HepG2 (cell line): ENCODE data around the gene PTTG1. TPM values are rescaled to one million over a fixed set of nuclear protein-coding genes. Genes with fewer than 3 reads are reported as not detected.

Experiments
- ATAC-seq: fragments of 200-7000 bp; cut with Tn5 transposase; 3 replicates; pipeline ENCODE4 v1.9.1; 2020; ENCODE audit warnings: mild to moderate bottlenecking, moderate library complexity
- BruUV-seq: library from RNA; stranded (reverse); fragments of 400-500 nt; replicated peaks from 2 replicates; lab custom pipeline; 2021; lab: Mats Ljungman, UMichigan
- CTCF ChIA-PET: fragments of 300-600 bp; formaldehyde crosslinking; extraction: SDS; loops from one replicate; lab custom pipeline; 2021; ENCODE audit warnings: low total read pairs, inconsistent platforms, low intra/inter-chr PET ratio; lab: Yijun Ruan, JAX
- POLR2A ChIA-PET: fragments of 350-600 bp; sonication (Branson Sonifier 250); formaldehyde crosslinking; loops from one replicate; lab custom pipeline; 2020; ENCODE audit warnings: antibody characterized with exemption, inconsistent platforms; lab: Yijun Ruan, JAX
- DNase-seq: peaks from one replicate; pipeline ENCODE4 v3.0.0-alpha.2; 2015; ENCODE audit warnings: low spot score
- FAIRE-seq: peaks from 3 replicates; lab custom pipeline; 2011; peaks lifted over from hg19 to GRCh38; lab: Jason Lieb, UNC
- H2AFZ ChIP-seq: one replicate; pipeline ENCODE4 v1.6.1; 2011; ENCODE audit warnings: low read length, inconsistent platforms
- H3K27ac ChIP-seq: fragments of 300-600 bp; 3 replicates; pipeline ENCODE4 v1.8.0; 2011; ENCODE audit warnings: mixed run types, mild to moderate bottlenecking, mixed read lengths, low read length, inconsistent platforms; ENCODE audit not compliant: insufficient read depth; ENCODE audit errors: extremely low read length
- H3K27me3 ChIP-seq, 2 experiments: fragments of 200-600 bp in 1 of 2; 2 replicates in 1 of 2; 3 replicates in 1 of 2; pipeline versions ENCODE4 v1.6.0 to v1.8.0; 2011; ENCODE audit warnings: low read length in 2 of 2, mild to moderate bottlenecking in 2 of 2, moderate library complexity in 2 of 2, inconsistent platforms in 1 of 2; ENCODE audit not compliant: insufficient read depth in 2 of 2, control insufficient read depth in 1 of 2
- H3K36me3 ChIP-seq, 2 experiments: fragments of 200-600 bp in 1 of 2; replicated peaks in 1 of 2; 2 replicates in 1 of 2; 3 replicates in 1 of 2; pipeline versions ENCODE4 v1.5.1 to v1.8.0; 2011; ENCODE audit warnings: low read length in 2 of 2, inconsistent platforms in 1 of 2; ENCODE audit not compliant: insufficient read depth in 2 of 2, control insufficient read depth in 1 of 2
- H3K4me1 ChIP-seq: 2 replicates; pipeline ENCODE4 v1.5.1; 2012; ENCODE audit warnings: low read length, inconsistent platforms; ENCODE audit not compliant: insufficient read depth
- H3K4me2 ChIP-seq: 2 replicates; pipeline ENCODE4 v1.6.0; 2011; ENCODE audit warnings: low read depth, low read length, inconsistent platforms
- H3K4me3 ChIP-seq, 3 experiments: fragments of 200-600 bp in 1 of 3; sonication (generic), shearing (Covaris generic) in 1 of 3; replicated peaks in 1 of 3; 2 replicates each; pipeline ENCODE4 v1.5.1; 2011 to 2016; ENCODE audit warnings: low read length in 3 of 3, inconsistent platforms in 2 of 3, low read depth in 2 of 3, mild to moderate bottlenecking in 2 of 3, control low read depth in 1 of 3, mixed read lengths in 1 of 3; ENCODE audit not compliant: insufficient read depth in 1 of 3
- H3K79me2 ChIP-seq: one replicate; pipeline ENCODE4 v1.6.1; 2011; ENCODE audit warnings: low read length, inconsistent platforms; ENCODE audit not compliant: insufficient read depth
- H3K9ac ChIP-seq: 2 replicates; pipeline ENCODE4 v1.6.0; 2011; ENCODE audit warnings: mild to moderate bottlenecking, low read depth, low read length, inconsistent platforms; ENCODE audit not compliant: insufficient read depth
- H3K9me3 ChIP-seq: 2 replicates; pipeline ENCODE4 v1.5.1; 2012; ENCODE audit warnings: mild to moderate bottlenecking, low read length
- H4K20me1 ChIP-seq: 2 replicates; pipeline ENCODE4 v1.6.0; 2011; ENCODE audit warnings: inconsistent platforms, mild to moderate bottlenecking, low read length, moderate library complexity; ENCODE audit not compliant: insufficient read depth
- AGO2 ChIP-seq: fragments of 200-400 bp; formaldehyde crosslinking; optimal IDR thresholded peaks from 2 replicates; pipeline ENCODE3; 2017; ENCODE audit warnings: mild to moderate bottlenecking, low read depth, low read length, moderate library complexity
- BCL6 ChIP-seq: IDR thresholded peaks from 2 replicates; pipeline ENCODE4 v1.6.1; 2016; ENCODE audit warnings: missing genetic modification reagents, missing compliant biosample characterization
- DNMT1 ChIP-seq: sonication (generic); formaldehyde crosslinking; IDR thresholded peaks from 2 replicates; pipeline ENCODE4 v1.5.1; 2020; ENCODE audit warnings: mild to moderate bottlenecking, missing genetic modification reagents
- GLI4 ChIP-seq: sonication (generic); formaldehyde crosslinking; IDR thresholded peaks from 2 replicates; pipeline ENCODE4 v1.5.1; 2020; ENCODE audit warnings: missing genetic modification reagents, mild to moderate bottlenecking, moderate library complexity, borderline replicate concordance
- IRF2 ChIP-seq: IDR thresholded peaks from 2 replicates; pipeline ENCODE4 v1.6.1; 2018; ENCODE audit warnings: missing genetic modification reagents, missing compliant biosample characterization
- MED1 ChIP-seq: sonication (generic); formaldehyde crosslinking; IDR thresholded peaks from 2 replicates; pipeline ENCODE4 v1.4.0; 2020; ENCODE audit warnings: missing genetic modification reagents
- NCOA5 ChIP-seq: sonication (generic); formaldehyde crosslinking; IDR thresholded peaks from 2 replicates; pipeline ENCODE4 v1.4.0; 2020; ENCODE audit warnings: missing genetic modification reagents
- POLR2G ChIP-seq: fragments of 200-400 bp; formaldehyde crosslinking; IDR thresholded peaks from 2 replicates; pipeline ENCODE4 v1.6.1; 2018; ENCODE audit warnings: mild to moderate bottlenecking, low read depth, low read length, moderate library complexity
- SAP130 ChIP-seq: IDR thresholded peaks from 2 replicates; pipeline ENCODE4 v1.6.1; 2016; ENCODE audit warnings: low read depth
- TCF7 ChIP-seq: sonication (generic); IDR thresholded peaks from 2 replicates; pipeline ENCODE4 v1.6.1; 2016; ENCODE audit warnings: antibody characterized with exemption, low read depth
- XRCC5 ChIP-seq: fragments of 200-400 bp; formaldehyde crosslinking; optimal IDR thresholded peaks from 2 replicates; pipeline ENCODE3; 2017; ENCODE audit warnings: mild to moderate bottlenecking, low read length
- ZFX ChIP-seq: sonication (generic); formaldehyde crosslinking; IDR thresholded peaks from 2 replicates; pipeline ENCODE4 v1.4.0; 2020; ENCODE audit warnings: mild to moderate bottlenecking, low read depth, missing genetic modification reagents, moderate library complexity
- ZFY ChIP-seq: sonication (generic); formaldehyde crosslinking; IDR thresholded peaks from 2 replicates; pipeline ENCODE4 v1.4.0; 2020; ENCODE audit warnings: missing genetic modification reagents
- ZMYM3 ChIP-seq: sonication (generic); formaldehyde crosslinking; IDR thresholded peaks from 2 replicates; pipeline ENCODE4 v1.5.1; 2020; ENCODE audit warnings: mild to moderate bottlenecking, missing genetic modification reagents
- ZNF547 ChIP-seq: sonication (generic); formaldehyde crosslinking; IDR thresholded peaks from 2 replicates; pipeline ENCODE4 v1.5.1; 2020; ENCODE audit warnings: mild to moderate bottlenecking, missing genetic modification reagents
- ZNF556 ChIP-seq: sonication (generic); formaldehyde crosslinking; IDR thresholded peaks from 2 replicates; pipeline ENCODE4 v1.4.0; 2020; ENCODE audit warnings: mild to moderate bottlenecking, missing genetic modification reagents, borderline replicate concordance
- ZNF562 ChIP-seq: sonication (generic); formaldehyde crosslinking; IDR thresholded peaks from 2 replicates; pipeline ENCODE4 v1.8.0; 2022; ENCODE audit warnings: missing genetic modification reagents, borderline replicate concordance
- ZNF598 ChIP-seq: sonication (generic); formaldehyde crosslinking; IDR thresholded peaks from 2 replicates; pipeline ENCODE4 v1.5.1; 2020; ENCODE audit warnings: mild to moderate bottlenecking, missing genetic modification reagents, borderline replicate concordance
- WGBS: methylation state at CpG from one replicate; pipeline ENCODE4 v1.1.6; 2017; ENCODE audit warnings: low lambda C conversion rate; 5-methylcytosine and 5-hydroxymethylcytosine counted together
- in situ Hi-C: cut with HindIII; loops from 2 replicates; pipeline ENCODE4 v1.10.0; 2017; ENCODE audit warnings: low pct_unique_long_range_greater_than_20kb; ENCODE audit not compliant: extremely low pct_ligation_motif_present
- intact Hi-C: fragments of 100-400 bp; cut with micrococcal nuclease; formaldehyde crosslinking; loops from one replicate; pipeline ENCODE4 v1.10.0; 2022; ENCODE audit not compliant: unreplicated experiment
- polyA plus RNA-seq, 8 experiments: library from polyadenylated mRNA; depleted of rRNA in 3 of 8; stranded (reverse) in 7 of 8; unstranded in 1 of 8; fragments of >200 nt; fragmentation: Illumina TruSeq in 4 of 8; extraction: Trizol in 4 of 8; gene quantifications; 2 replicates each; pipeline versions ENCODE4 v1.2.1 to v1.2.3, GENCODE V29; 2011 to 2016; ENCODE audit warnings: low read depth in 4 of 8, missing spikeins in 1 of 8, mixed read lengths in 1 of 8; ENCODE audit not compliant: insufficient read depth in 1 of 8
- total RNA-seq, 5 experiments: library from RNA; depleted of rRNA; stranded (reverse); fragments of >200 nt; fragmentation: Illumina TruSeq; extraction: Trizol; gene quantifications; 2 replicates each; pipeline ENCODE4 v1.2.3, GENCODE V29; 2016; ENCODE audit warnings: low read depth in 1 of 5
- TF ChIP-seq, protein P1 (sequence below): IDR thresholded peaks from 2 replicates; pipeline ENCODE4 v1.6.1; 2016; ENCODE audit warnings: mild to moderate bottlenecking, missing biosample characterization, missing genetic modification reagents
- TF ChIP-seq, protein P2 (sequence below): sonication (generic); formaldehyde crosslinking; IDR thresholded peaks from 2 replicates; pipeline ENCODE4 v1.5.1; 2020; ENCODE audit warnings: mild to moderate bottlenecking, missing genetic modification reagents, moderate library complexity

PTTG1 gene
- total and polyA plus RNA-seq, 2 of the 13 experiments (the other 11 are each of a cell fraction or from before 2014, with no cell fraction given): 102 to 161 TPM

GRCh38 chr5:160469156-160470144 lies 47.8 kb downstream of the PTTG1 start:
- BruUV-seq: no TSS peak
- Histone ChIP-seq H3K27me3 (no peaks in the 10 kb centered on the region; a peak in 1 of 5 replicates), H4K20me1 (no peaks in the 10 kb centered on the region), H3K36me3 (no peaks in the 10 kb centered on the region), H3K9ac (peak overlapping the region; percentile 75), H3K4me3 (peak overlapping the region; percentile 75 to 85 (median 81)), H3K4me1 (peaks cover 85% of the 10 kb centered on the region), H3K27ac (peak overlapping the region; percentile 36), H2AFZ (no peak overlapping the region), H3K9me3 (no peaks in the 10 kb centered on the region), H3K4me2 (peak overlapping the region; percentile 80), H3K79me2 (peaks cover 64% of the 10 kb centered on the region)
- ATAC-seq: no peak
- 35% methylated on average over 20 of the region's 20 CpGs for WGBS
- ChIA-PET CTCF (no interaction called here), POLR2A (interaction anchor here (1.0 kb wide), 1 partner anchor 8 kb away, joined by 3 read pairs; no protein-coding TSS in a partner anchor)
- FAIRE-seq: no peak
- in situ Hi-C loops (no loop called here), intact Hi-C loops (loop anchor here (10.0 kb wide), 1 partner anchor 415 kb away; no protein-coding TSS in a partner anchor)
- DNase-seq: no peak
- peak; percentile 51; the same call in 1 of the 2 replicates for TF ChIP-seq SAP130 (CRISPR knock-in tag)
- TF ChIP-seq TCF7: 0 out of 2 replicates have a peak, but pooled peaks have one; percentile 5
- TF ChIP-seq ZNF556 (CRISPR knock-in tag): no peak
- TF ChIP-seq POLR2G: peak; percentile 49; the same call in 1 of the 2 replicates
- TF ChIP-seq, protein P1, sequence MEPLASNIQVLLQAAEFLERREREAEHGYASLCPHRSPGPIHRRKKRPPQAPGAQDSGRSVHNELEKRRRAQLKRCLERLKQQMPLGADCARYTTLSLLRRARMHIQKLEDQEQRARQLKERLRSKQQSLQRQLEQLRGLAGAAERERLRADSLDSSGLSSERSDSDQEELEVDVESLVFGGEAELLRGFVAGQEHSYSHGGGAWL (CRISPR knock-in tag): no peak
- TF ChIP-seq ZFX (CRISPR knock-in tag): peak; percentile 32; the same call in 1 of the 2 replicates
- TF ChIP-seq, protein P2, sequence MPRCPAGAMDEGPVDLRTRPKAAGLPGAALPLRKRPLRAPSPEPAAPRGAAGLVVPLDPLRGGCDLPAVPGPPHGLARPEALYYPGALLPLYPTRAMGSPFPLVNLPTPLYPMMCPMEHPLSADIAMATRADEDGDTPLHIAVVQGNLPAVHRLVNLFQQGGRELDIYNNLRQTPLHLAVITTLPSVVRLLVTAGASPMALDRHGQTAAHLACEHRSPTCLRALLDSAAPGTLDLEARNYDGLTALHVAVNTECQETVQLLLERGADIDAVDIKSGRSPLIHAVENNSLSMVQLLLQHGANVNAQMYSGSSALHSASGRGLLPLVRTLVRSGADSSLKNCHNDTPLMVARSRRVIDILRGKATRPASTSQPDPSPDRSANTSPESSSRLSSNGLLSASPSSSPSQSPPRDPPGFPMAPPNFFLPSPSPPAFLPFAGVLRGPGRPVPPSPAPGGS: peak; percentile 61; the same call in 1 of the 2 replicates
- no peak for TF ChIP-seq NCOA5
- TF ChIP-seq ZMYM3: peak; percentile 11; the same call in 1 of the 2 replicates
- 0 out of 2 replicates have a peak, but pooled peaks have one; percentile 34 for TF ChIP-seq ZNF547 (CRISPR knock-in tag)
- peak; percentile 64; the same call in 1 of the 2 replicates for TF ChIP-seq GLI4
- 0 out of 2 replicates have a peak, but pooled peaks have one; percentile 47 for TF ChIP-seq ZNF598
- peak; percentile 54 for TF ChIP-seq BCL6 (CRISPR knock-in tag)
- no peak for TF ChIP-seq DNMT1 (CRISPR knock-in tag)
- TF ChIP-seq AGO2: peak; percentile 12
- 0 out of 2 replicates have a peak, but pooled peaks have one; percentile 33 for TF ChIP-seq ZFY
- no peak for TF ChIP-seq ZNF562
- 0 out of 2 replicates have a peak, but pooled peaks have one; percentile 20 for TF ChIP-seq IRF2 (CRISPR knock-in tag)
- TF ChIP-seq XRCC5: peak; percentile 15
- peak; percentile 33; the same call in 1 of the 2 replicates for TF ChIP-seq MED1 (CRISPR knock-in tag)
